ENCODE measurements around the gene CST7.

CST7 gene

DNA sequence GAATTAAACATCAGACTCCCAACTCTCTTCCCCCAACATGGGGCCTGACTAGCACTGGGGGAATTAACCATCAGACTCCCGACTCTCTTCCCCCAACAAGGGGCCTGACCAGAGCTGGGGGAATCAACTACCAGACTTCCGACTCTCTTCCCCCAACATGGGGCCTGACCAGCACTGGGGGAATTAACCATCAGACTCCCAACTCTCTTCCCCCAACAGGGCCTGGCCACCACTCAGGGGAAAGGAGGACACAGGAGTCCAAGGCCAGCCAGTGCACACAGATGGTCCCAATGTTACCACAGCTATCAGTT is 13.1 kb downstream of the CST7 start:
- Histone ChIP-seq H3K4me3 (ENCODE audit: low read depth, low read length) (no peak overlapping the region; the same call in 1 of the 2 replicates), H3K27ac (peak overlapping the region; percentile 97), H3K27me3 (ENCODE audit: insufficient read depth, low read depth, severe bottlenecking) (no peaks in the 10 kb centered on the region), H3K9me3 (ENCODE audit: severe bottlenecking) (no peaks in the 10 kb centered on the region), H3K36me3 (peaks cover 75% of the 10 kb centered on the region)
- no peak for DNase-seq
- TF ChIP-seq, protein P1, sequence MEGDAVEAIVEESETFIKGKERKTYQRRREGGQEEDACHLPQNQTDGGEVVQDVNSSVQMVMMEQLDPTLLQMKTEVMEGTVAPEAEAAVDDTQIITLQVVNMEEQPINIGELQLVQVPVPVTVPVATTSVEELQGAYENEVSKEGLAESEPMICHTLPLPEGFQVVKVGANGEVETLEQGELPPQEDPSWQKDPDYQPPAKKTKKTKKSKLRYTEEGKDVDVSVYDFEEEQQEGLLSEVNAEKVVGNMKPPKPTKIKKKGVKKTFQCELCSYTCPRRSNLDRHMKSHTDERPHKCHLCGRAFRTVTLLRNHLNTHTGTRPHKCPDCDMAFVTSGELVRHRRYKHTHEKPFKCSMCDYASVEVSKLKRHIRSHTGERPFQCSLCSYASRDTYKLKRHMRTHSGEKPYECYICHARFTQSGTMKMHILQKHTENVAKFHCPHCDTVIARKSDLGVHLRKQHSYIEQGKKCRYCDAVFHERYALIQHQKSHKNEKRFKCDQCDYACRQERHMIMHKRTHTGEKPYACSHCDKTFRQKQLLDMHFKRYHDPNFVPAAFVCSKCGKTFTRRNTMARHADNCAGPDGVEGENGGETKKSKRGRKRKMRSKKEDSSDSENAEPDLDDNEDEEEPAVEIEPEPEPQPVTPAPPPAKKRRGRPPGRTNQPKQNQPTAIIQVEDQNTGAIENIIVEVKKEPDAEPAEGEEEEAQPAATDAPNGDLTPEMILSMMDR (IDR thresholded peaks at IDR 0.05; ENCODE audit: low read depth, low read length): no peak

DNA sequence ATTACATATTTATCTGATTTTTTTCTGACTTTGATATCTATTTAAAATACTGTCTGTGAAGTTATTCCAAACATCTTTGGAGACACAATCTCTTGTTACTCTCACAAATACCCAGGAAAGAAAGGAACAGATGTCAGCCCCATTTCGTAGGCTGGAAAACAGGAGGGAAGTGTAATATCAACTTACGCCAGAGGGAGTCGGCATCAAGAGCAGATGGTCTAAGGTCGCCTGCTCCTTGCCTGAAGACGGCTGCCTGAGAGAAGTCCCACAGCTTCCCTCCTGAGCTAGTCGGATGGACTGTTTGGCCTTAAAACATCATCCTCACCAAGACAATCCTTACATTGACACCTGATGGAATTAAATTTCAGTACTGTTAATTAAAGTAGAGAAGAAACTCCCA is 13.4 kb downstream of the CST7 start:
- peak; percentile 73 for DNase-seq
- peak overlapping the region; percentile 67 for H3K4me3 ChIP-seq (ENCODE audit: low read depth, low read length)
- H3K27ac ChIP-seq: peak overlapping the region; percentile 97
- peaks cover 75% of the 10 kb centered on the region for H3K36me3 ChIP-seq
- no peaks in the 10 kb centered on the region for H3K27me3 ChIP-seq (ENCODE audit: insufficient read depth, low read depth, severe bottlenecking)
- H3K9me3 ChIP-seq (ENCODE audit: severe bottlenecking): no peaks in the 10 kb centered on the region
- TF ChIP-seq, protein P1 (IDR thresholded peaks at IDR 0.05; ENCODE audit: low read depth, low read length): peak; percentile 66

DNA sequence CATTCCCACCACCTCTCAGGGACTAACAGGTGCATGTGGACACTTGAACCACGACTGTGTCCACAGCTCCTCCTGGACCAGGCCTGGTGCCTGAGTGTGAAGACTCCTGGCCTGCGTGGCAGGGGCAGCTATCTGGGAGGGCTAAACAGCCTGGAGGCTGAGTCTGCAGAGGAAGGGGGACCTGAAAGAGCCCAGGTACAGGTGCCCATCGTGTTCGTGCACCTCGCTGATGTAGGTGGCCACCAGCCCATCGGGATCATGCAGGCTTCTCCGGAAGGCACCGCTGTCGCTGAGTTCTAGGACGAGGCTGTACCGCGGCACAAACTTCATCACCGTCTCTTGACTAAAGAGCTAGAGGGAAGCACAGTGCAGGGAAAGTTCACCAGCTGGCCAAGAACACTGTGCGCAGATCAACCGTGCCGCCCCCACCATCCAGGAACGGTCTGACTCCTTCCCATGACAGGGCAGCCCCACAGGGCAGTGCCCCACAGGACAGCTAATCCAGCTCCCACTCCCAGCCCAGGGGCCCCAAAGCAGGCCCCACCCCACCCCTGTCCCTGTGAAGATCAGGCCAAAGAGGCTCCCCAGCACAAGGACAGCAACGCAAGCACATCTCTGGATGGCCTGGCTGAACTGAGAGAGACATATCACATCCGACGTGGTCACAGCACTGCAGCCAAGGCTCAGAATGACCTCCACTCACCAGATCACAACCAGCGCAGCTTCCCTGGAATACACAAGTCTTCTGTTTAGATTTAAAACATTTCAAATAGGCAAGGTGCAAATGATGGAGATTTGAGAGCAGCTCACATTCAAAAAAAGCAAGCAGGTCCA is 14.8 kb downstream of the CST7 start:
- H3K4me3 ChIP-seq (ENCODE audit: low read depth, low read length): peak overlapping the region; percentile 67
- DNase-seq: peak; percentile 47
- H3K27ac ChIP-seq: peak overlapping the region; percentile 97
- no peaks in the 10 kb centered on the region for H3K27me3 ChIP-seq (ENCODE audit: insufficient read depth, low read depth, severe bottlenecking)
- no peaks in the 10 kb centered on the region for H3K9me3 ChIP-seq (ENCODE audit: severe bottlenecking)
- TF ChIP-seq, protein P1 (IDR thresholded peaks at IDR 0.05; ENCODE audit: low read depth, low read length): no peak
- peaks cover 75% of the 10 kb centered on the region for H3K36me3 ChIP-seq

DNA sequence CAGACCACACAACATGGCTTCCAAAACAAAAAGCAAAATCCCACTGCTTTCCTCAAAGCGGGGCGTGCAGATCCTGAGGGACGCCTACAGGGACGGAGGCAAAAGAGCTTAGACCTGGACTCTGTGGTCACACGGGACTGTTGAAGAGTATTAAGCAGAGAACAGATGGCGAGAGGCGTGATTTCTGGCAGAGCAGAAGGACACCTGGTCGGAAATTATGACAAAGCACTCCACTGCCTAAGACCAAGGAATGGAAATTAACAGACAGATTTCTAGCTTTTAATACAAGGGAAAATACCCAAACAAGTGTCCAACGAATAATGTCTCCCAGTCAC is 15.4 kb downstream of the CST7 start:
- Histone ChIP-seq H3K36me3 (peaks cover 75% of the 10 kb centered on the region), H3K4me3 (ENCODE audit: low read depth, low read length) (peak overlapping the region; percentile 67)
- DNase-seq: peak; percentile 90

DNA sequence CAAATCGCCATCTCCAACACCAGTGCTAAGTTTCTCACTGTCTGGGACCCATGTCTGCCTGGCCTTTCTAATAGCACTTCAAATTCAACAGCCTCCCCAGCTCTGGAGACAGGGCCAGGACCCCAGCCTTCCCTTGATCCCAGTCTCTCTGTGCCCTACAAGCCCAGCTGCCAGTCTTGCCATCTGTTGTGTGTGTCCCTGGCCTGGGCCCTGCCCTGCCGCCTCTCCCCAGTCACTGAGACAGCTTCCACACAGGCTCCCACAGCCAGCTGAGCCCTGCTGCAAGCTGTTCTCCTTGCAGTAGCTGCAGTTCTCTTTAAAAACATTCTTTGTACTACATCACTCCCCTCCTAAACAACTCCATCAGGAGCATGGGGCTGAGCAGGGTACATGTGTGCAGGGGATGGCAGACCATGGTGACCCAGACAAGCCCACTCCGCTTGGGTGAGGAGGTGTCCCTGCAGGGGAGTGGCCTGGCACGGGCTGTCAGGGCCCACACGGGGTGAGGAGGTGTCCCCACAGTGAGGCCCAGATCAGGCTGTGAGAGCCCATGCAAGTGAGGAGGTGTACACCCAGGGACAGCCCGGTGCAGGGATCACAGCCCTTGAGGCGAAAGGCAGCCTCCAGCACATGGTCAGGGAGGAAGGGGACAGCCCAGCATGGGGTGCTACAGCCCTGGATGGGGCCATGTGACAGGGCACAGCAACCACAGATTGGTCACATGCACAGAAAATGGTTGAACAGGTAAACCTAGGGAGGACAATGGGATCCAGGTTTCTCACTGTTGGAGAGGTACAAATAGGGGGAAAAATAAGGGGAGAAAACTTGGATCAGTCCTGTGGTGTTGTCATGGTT is 16.2 kb downstream of the CST7 start:
- Histone ChIP-seq H3K4me3 (ENCODE audit: low read depth, low read length) (peak overlapping the region; percentile 67; the same call in 1 of the 2 replicates), H3K27me3 (ENCODE audit: insufficient read depth, low read depth, severe bottlenecking) (no peaks in the 10 kb centered on the region), H3K36me3 (peaks cover 75% of the 10 kb centered on the region), H3K9me3 (ENCODE audit: severe bottlenecking) (no peaks in the 10 kb centered on the region), H3K27ac (peak overlapping the region; percentile 97)
- TF ChIP-seq, protein P1 (IDR thresholded peaks at IDR 0.05; ENCODE audit: low read depth, low read length): no peak
- peak; percentile 76 for DNase-seq

More for the DNA sequence above, 15.4 kb downstream of the CST7 start:
- TF ChIP-seq, protein P1 (IDR thresholded peaks at IDR 0.05; ENCODE audit: low read depth, low read length): no peak
- no peaks in the 10 kb centered on the region for H3K27me3 ChIP-seq (ENCODE audit: insufficient read depth, low read depth, severe bottlenecking)
- peak overlapping the region; percentile 97 for H3K27ac ChIP-seq
- H3K9me3 ChIP-seq (ENCODE audit: severe bottlenecking): no peaks in the 10 kb centered on the region

Data from WERI-Rb-1 (cell line).